ENCODE measurements around the gene SIK2.

The SIK2 gene

GRCh38 chr11:111734101-111734953 lies 132.1 kb downstream of the SIK2 start:
- no peak for DNase-seq

- DNase-seq, result no peak
These were observed 132.7 kb downstream of the SIK2 start for GRCh38 chr11:111734954-111735261.

- no peak for DNase-seq
These were observed 133.2 kb downstream of the SIK2 start for GRCh38 chr11:111735262-111736116.

- no peak for DNase-seq
These were observed 133.9 kb downstream of the SIK2 start for GRCh38 chr11:111736181-111736590.

- DNase-seq, result no peak
These were observed 134.6 kb downstream of the SIK2 start for GRCh38 chr11:111736621-111737443.

GRCh38 chr11:111737444-111738210 lies 135.4 kb downstream of the SIK2 start:
- no peak for DNase-seq

- no peak for DNase-seq
These were observed 137.1 kb downstream of the SIK2 start for GRCh38 chr11:111739299-111739698.

GRCh38 chr11:111741751-111742150 lies 139.5 kb downstream of the SIK2 start:
- DNase-seq, result no peak

GRCh38 chr11:111743700-111744099 lies 141.5 kb downstream of the SIK2 start:
- no peak for DNase-seq

- no peak for DNase-seq
These were observed 143.7 kb downstream of the SIK2 start for GRCh38 chr11:111745719-111746504.

- DNase-seq, result no peak
These were observed 146.0 kb downstream of the SIK2 start for GRCh38 chr11:111748035-111748804.

- DNase-seq, result no peak
These were observed 147.4 kb downstream of the SIK2 start for GRCh38 chr11:111749646-111750045.

GRCh38 chr11:111756097-111756496 lies 153.8 kb downstream of the SIK2 start:
- DNase-seq, result no peak

GRCh38 chr11:111759376-111759775 lies 157.1 kb downstream of the SIK2 start:
- DNase-seq, result no peak

GRCh38 chr11:111759778-111760407 lies 157.6 kb downstream of the SIK2 start:
- DNase-seq, result no peak

- DNase-seq, result no peak
These were observed 158.8 kb downstream of the SIK2 start for GRCh38 chr11:111761036-111761435.

GRCh38 chr11:111762526-111762925 lies 160.3 kb downstream of the SIK2 start:
- no peak for DNase-seq

- peak; percentile 7 to 8 for DNase-seq
These were observed 160.9 kb downstream of the SIK2 start for GRCh38 chr11:111762981-111763643.

GRCh38 chr11:111764621-111765020 lies 162.4 kb downstream of the SIK2 start:
- DNase-seq, result no peak
